Measurements from ENCODE around the gene SOWAHA. TPM values are rescaled to one million over a fixed set of nuclear protein-coding genes. Genes with fewer than 3 reads are reported as not detected.

SOWAHA gene
- total RNA-seq, 1 donor from 2014 or later = 0.20 TPM

DNA sequence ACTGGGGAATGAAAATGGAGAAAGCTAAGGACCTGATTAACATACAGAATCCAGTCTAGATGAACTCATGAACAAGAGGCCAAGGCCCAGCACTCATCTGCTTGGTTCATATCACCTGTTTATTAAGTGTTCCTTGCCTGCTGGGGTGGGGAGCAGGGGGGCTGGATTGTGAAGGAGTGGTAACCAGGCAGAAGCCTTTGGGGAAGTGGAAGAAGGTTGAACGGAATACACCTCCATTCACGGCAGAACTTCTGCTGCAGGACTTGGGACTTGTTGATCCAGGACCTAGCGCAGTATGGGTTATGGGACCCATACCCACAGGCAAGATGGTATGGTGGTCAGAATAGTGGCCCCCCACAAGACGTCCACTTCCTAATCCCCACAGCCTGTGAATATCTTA is 27.2 kb upstream of the SOWAHA start:
- Histone ChIP-seq H2AFZ (ENCODE audit: low read depth, low read length) (peak overlapping the region; percentile 40), H3K27me3 (ENCODE audit: insufficient read depth, low read length) (no peaks in the 10 kb centered on the region), H3K79me2 (ENCODE audit: insufficient read depth, low read length) (no peaks in the 10 kb centered on the region), H3K4me3 (ENCODE audit: insufficient read depth, low read depth, low read length) (no peak overlapping the region), H3K9me3 (ENCODE audit: insufficient read depth, low read depth, low read length) (no peaks in the 10 kb centered on the region), H3K4me2 (ENCODE audit: low read length) (peak overlapping the region; percentile 64), H4K20me1 (ENCODE audit: insufficient read depth, low read length) (no peaks in the 10 kb centered on the region), H3K4me1 (ENCODE audit: insufficient read depth, low read length) (peaks cover 25% of the 10 kb centered on the region), H3K36me3 (ENCODE audit: insufficient read depth, low read length) (no peaks in the 10 kb centered on the region), H3K9ac (ENCODE audit: low read length) (no peak overlapping the region), H3K27ac (ENCODE audit: low read depth, low read length) (peak overlapping the region; percentile 10)
- Mint-ChIP-seq H3K27ac (ENCODE audit: unreplicated experiment) (peak overlapping the region; percentile 90), H3K4me1 (ENCODE audit: low read depth, unreplicated experiment) (peaks cover 29% of the 10 kb centered on the region), H3K9me3 (ENCODE audit: unreplicated experiment) (peaks cover 2% of the 10 kb centered on the region), H3K36me3 (ENCODE audit: low read depth, unreplicated experiment) (no peaks in the 10 kb centered on the region), H3K27me3 (ENCODE audit: low read depth, unreplicated experiment) (no peaks in the 10 kb centered on the region), H3K4me3 (ENCODE audit: unreplicated experiment) (no peak overlapping the region)
- DNase-seq (ENCODE audit: low read depth) = no peak
- no peak for TF ChIP-seq EZH2 (IDR thresholded peaks at IDR 0.05; ENCODE audit: insufficient read depth, low read length)
- TF ChIP-seq, protein P1, sequence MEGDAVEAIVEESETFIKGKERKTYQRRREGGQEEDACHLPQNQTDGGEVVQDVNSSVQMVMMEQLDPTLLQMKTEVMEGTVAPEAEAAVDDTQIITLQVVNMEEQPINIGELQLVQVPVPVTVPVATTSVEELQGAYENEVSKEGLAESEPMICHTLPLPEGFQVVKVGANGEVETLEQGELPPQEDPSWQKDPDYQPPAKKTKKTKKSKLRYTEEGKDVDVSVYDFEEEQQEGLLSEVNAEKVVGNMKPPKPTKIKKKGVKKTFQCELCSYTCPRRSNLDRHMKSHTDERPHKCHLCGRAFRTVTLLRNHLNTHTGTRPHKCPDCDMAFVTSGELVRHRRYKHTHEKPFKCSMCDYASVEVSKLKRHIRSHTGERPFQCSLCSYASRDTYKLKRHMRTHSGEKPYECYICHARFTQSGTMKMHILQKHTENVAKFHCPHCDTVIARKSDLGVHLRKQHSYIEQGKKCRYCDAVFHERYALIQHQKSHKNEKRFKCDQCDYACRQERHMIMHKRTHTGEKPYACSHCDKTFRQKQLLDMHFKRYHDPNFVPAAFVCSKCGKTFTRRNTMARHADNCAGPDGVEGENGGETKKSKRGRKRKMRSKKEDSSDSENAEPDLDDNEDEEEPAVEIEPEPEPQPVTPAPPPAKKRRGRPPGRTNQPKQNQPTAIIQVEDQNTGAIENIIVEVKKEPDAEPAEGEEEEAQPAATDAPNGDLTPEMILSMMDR (IDR thresholded peaks at IDR 0.05; ENCODE audit: insufficient read depth, low read depth, low read length) = no peak
- no peak for FAIRE-seq

DNA sequence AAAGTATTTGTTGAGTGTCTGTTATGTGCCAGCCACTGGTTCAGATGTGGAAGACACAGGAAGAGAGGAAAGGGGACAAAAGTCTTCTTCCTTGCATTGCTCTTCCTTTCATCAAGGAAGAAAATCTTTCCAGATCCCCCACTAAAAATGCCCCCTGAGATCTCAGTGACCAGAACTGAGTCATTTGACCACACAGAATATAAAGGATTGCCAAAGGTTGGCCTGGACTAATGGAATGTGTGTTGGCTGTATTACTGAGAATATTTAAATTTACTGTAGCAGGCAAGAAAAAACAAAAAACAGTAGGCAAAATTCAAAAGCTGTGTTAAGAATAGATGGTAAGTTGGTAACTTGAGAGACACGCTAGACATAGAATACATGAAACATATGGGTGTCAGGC is 26.0 kb upstream of the SOWAHA start:
- H3K9me3 Mint-ChIP-seq (ENCODE audit: unreplicated experiment) = peaks cover 2% of the 10 kb centered on the region
- H3K36me3 Mint-ChIP-seq (ENCODE audit: low read depth, unreplicated experiment) = no peaks in the 10 kb centered on the region

DNA sequence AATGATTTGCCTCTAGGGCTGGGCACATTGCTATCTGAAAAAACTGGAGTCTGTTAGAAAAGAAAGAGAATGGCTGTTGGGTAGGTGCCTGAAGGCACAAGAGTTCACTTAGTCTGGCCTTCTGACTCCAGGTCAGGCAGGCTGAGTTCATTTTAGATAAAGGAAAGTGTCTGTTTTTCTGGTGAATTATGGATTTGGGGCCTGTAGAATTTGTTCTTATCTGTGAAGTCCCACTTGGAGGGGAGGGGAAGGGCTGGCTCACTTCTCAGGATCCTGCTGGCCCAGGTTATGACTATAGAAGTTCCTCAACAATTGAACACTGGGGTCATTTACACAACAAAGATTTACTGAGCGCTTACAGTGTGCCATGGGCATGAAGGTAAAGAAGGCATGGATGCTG is 24.6 kb upstream of the SOWAHA start:
- Mint-ChIP-seq H3K36me3 (ENCODE audit: low read depth, unreplicated experiment) (no peaks in the 10 kb centered on the region), H3K4me1 (ENCODE audit: low read depth, unreplicated experiment) (peaks cover 15% of the 10 kb centered on the region), H3K27me3 (ENCODE audit: low read depth, unreplicated experiment) (peaks cover 5% of the 10 kb centered on the region), H3K4me3 (ENCODE audit: unreplicated experiment) (no peak overlapping the region), H3K9me3 (ENCODE audit: unreplicated experiment) (peaks cover 2% of the 10 kb centered on the region), H3K27ac (ENCODE audit: unreplicated experiment) (no peak overlapping the region)
- no peak overlapping the region for H3K4me3 ChIP-seq (ENCODE audit: insufficient read depth, low read depth, low read length)
- no peaks in the 10 kb centered on the region for H3K36me3 ChIP-seq (ENCODE audit: insufficient read depth, low read length)
- H4K20me1 ChIP-seq (ENCODE audit: insufficient read depth, low read length) = no peaks in the 10 kb centered on the region
- H2AFZ ChIP-seq (ENCODE audit: low read depth, low read length) = no peak overlapping the region
- DNase-seq (ENCODE audit: low read depth) (no peak), FAIRE-seq (no peak)
- no peaks in the 10 kb centered on the region for H3K27me3 ChIP-seq (ENCODE audit: insufficient read depth, low read length)
- H3K4me1 ChIP-seq (ENCODE audit: insufficient read depth, low read length) = peaks cover 18% of the 10 kb centered on the region
- TF ChIP-seq, protein P1 (IDR thresholded peaks at IDR 0.05; ENCODE audit: insufficient read depth, low read depth, low read length) = no peak
- no peak for TF ChIP-seq EZH2 (IDR thresholded peaks at IDR 0.05; ENCODE audit: insufficient read depth, low read length)
- H3K9me3 ChIP-seq (ENCODE audit: insufficient read depth, low read depth, low read length) = no peaks in the 10 kb centered on the region
- no peak overlapping the region for H3K9ac ChIP-seq (ENCODE audit: low read length)
- H3K27ac ChIP-seq (ENCODE audit: low read depth, low read length) = no peak overlapping the region
- H3K4me2 ChIP-seq (ENCODE audit: low read length) = no peak overlapping the region
- H3K79me2 ChIP-seq (ENCODE audit: insufficient read depth, low read length) = no peaks in the 10 kb centered on the region

More for the DNA sequence above, 26.0 kb upstream of the SOWAHA start:
- Histone ChIP-seq H3K4me3 (ENCODE audit: insufficient read depth, low read depth, low read length) (no peak overlapping the region), H3K36me3 (ENCODE audit: insufficient read depth, low read length) (no peaks in the 10 kb centered on the region), H3K27ac (ENCODE audit: low read depth, low read length) (no peak overlapping the region), H3K9ac (ENCODE audit: low read length) (no peak overlapping the region), H3K79me2 (ENCODE audit: insufficient read depth, low read length) (no peaks in the 10 kb centered on the region), H4K20me1 (ENCODE audit: insufficient read depth, low read length) (no peaks in the 10 kb centered on the region), H3K4me1 (ENCODE audit: insufficient read depth, low read length) (peaks cover 22% of the 10 kb centered on the region), H3K27me3 (ENCODE audit: insufficient read depth, low read length) (no peaks in the 10 kb centered on the region), H3K4me2 (ENCODE audit: low read length) (peak overlapping the region; percentile 24), H3K9me3 (ENCODE audit: insufficient read depth, low read depth, low read length) (no peaks in the 10 kb centered on the region), H2AFZ (ENCODE audit: low read depth, low read length) (no peak overlapping the region)
- Mint-ChIP-seq H3K27me3 (ENCODE audit: low read depth, unreplicated experiment) (peaks cover 2% of the 10 kb centered on the region), H3K4me3 (ENCODE audit: unreplicated experiment) (no peak overlapping the region), H3K27ac (ENCODE audit: unreplicated experiment) (no peak overlapping the region), H3K4me1 (ENCODE audit: low read depth, unreplicated experiment) (peaks cover 23% of the 10 kb centered on the region)
- TF ChIP-seq EZH2 (IDR thresholded peaks at IDR 0.05; ENCODE audit: insufficient read depth, low read length) = no peak
- TF ChIP-seq, protein P1 (IDR thresholded peaks at IDR 0.05; ENCODE audit: insufficient read depth, low read depth, low read length) = no peak
- DNase-seq (ENCODE audit: low read depth) (peak; percentile 72), FAIRE-seq (no peak)

All from astrocyte (in vitro differentiated cells and primary cell).